Activated CD8-positive, alpha-beta T cell treated with anti-CD3 and anti-CD28 coated beads, Interleukin-2, amount 10 ng/mL, durations not matched to agents 7 days and 5 days (primary cell): ENCODE measurements around the gene CTXND1. TPM values are rescaled to one million over a fixed set of nuclear protein-coding genes. Genes with fewer than 3 reads are reported as not detected.
"Not testable (repeated sequence)": the region's sequence is repeated elsewhere in the genome, so short reads cannot be mapped to it uniquely, and the experiment has no call there.

Experiments used
- ATAC-seq: fragments of 150-1000 bp; cut with Tn5 transposase; one replicate; pipeline ENCODE4 v1.10.0; 2021; ENCODE audit warnings: moderate library complexity
- CTCF ChIA-PET: fragments of 350-600 bp; sonication (Branson Sonifier 250); formaldehyde crosslinking; loops from one replicate; lab custom pipeline; 2021; ENCODE audit warnings: antibody characterized with exemption; lab: Charles Lee
- POLR2A ChIA-PET: fragments of 350-600 bp; sonication (Branson Sonifier 250); formaldehyde crosslinking; loops from one replicate; lab custom pipeline; 2021; ENCODE audit warnings: antibody characterized with exemption; lab: Charles Lee
- DNase-seq: peaks from one replicate; pipeline ENCODE4 v3.0.0-alpha.2; 2020
- H3K27ac Mint-ChIP-seq: one replicate; pipeline ENCODE4 v1.8.0; 2021; ENCODE audit warnings: mild to moderate bottlenecking, mixed read lengths
- H3K27me3 Mint-ChIP-seq: one replicate; pipeline ENCODE4 v1.8.0; 2021; ENCODE audit warnings: low read depth, mixed read lengths
- H3K36me3 Mint-ChIP-seq: one replicate; pipeline ENCODE4 v1.8.0; 2021; ENCODE audit warnings: low read depth, mixed read lengths
- H3K4me1 Mint-ChIP-seq: one replicate; pipeline ENCODE4 v1.8.0; 2021; ENCODE audit warnings: low read depth, mixed read lengths
- H3K4me3 Mint-ChIP-seq: one replicate; pipeline ENCODE4 v1.8.0; 2021; ENCODE audit warnings: mild to moderate bottlenecking, mixed read lengths
- H3K9me3 Mint-ChIP-seq: one replicate; pipeline ENCODE4 v1.8.0; 2022; ENCODE audit warnings: mixed read lengths; ENCODE audit not compliant: insufficient read depth
- total RNA-seq, 2 experiments: library from RNA; stranded (reverse); gene quantifications; one replicate each; pipeline ENCODE4 v1.2.3, GENCODE V29; 2021

CTXND1 gene
- not detected for total RNA-seq

GRCh38 chr15:80252121-80252518, at the start of gene CTXND1:
Gene CTXND1, minus strand, starts transcription at chr15:80252213. Its CDS starts 50,264 bp downstream, at chr15:80201949.
- ATAC-seq (peak; percentile 36), DNase-seq (no peak)
- Mint-ChIP-seq H3K4me3 (no peak within 1 kb of the TSS), H3K36me3 (no peaks in the 10 kb centered on the region), H3K4me1 (peaks cover 5% of the 10 kb centered on the region), H3K27me3 (peaks cover 58% of the 10 kb centered on the region), H3K27ac (no peak within 1 kb of the TSS), H3K9me3 (no peaks in the 10 kb centered on the region)
- POLR2A ChIA-PET = no interaction called here
- CTCF ChIA-PET = no interaction called here

GRCh38 chr15:80301472-80301871, 49.5 kb upstream of the CTXND1 start:
- H3K4me1 Mint-ChIP-seq = no peaks in the 10 kb centered on the region
- H3K9me3 Mint-ChIP-seq = no peaks in the 10 kb centered on the region
- no peak overlapping the region for H3K27ac Mint-ChIP-seq
- DNase-seq = no peak
- H3K36me3 Mint-ChIP-seq = no peaks in the 10 kb centered on the region
- H3K4me3 Mint-ChIP-seq = no peak overlapping the region
- ChIA-PET CTCF (no interaction called here), POLR2A (no interaction called here)
- peaks cover 15% of the 10 kb centered on the region for H3K27me3 Mint-ChIP-seq
- no peak for ATAC-seq

GRCh38 chr15:80295777-80296176, 43.8 kb upstream of the CTXND1 start:
- ATAC-seq, H3K27ac Mint-ChIP-seq, H3K4me1 Mint-ChIP-seq, CTCF ChIA-PET, H3K4me3 Mint-ChIP-seq, H3K9me3 Mint-ChIP-seq, H3K36me3 Mint-ChIP-seq, POLR2A ChIA-PET, H3K27me3 Mint-ChIP-seq, DNase-seq: not testable (repeated sequence)

- no peak overlapping the region for H3K27ac Mint-ChIP-seq
- H3K4me3 Mint-ChIP-seq = no peak overlapping the region
- H3K36me3 Mint-ChIP-seq = no peaks in the 10 kb centered on the region
- H3K4me1 Mint-ChIP-seq = no peaks in the 10 kb centered on the region
- H3K9me3 Mint-ChIP-seq = no peaks in the 10 kb centered on the region
- ChIA-PET CTCF (no interaction called here), POLR2A (no interaction called here)
- no peak for DNase-seq
- H3K27me3 Mint-ChIP-seq = peaks cover 9% of the 10 kb centered on the region
- ATAC-seq = no peak
These were observed 40.1 kb upstream of the CTXND1 start for GRCh38 chr15:80292079-80292478.

GRCh38 chr15:80290891-80291290, 38.9 kb upstream of the CTXND1 start:
- H3K27me3 Mint-ChIP-seq = peaks cover 12% of the 10 kb centered on the region
- CTCF ChIA-PET, POLR2A ChIA-PET, H3K9me3 Mint-ChIP-seq, H3K36me3 Mint-ChIP-seq, ATAC-seq, H3K27ac Mint-ChIP-seq, H3K4me3 Mint-ChIP-seq, H3K4me1 Mint-ChIP-seq: not testable (repeated sequence)
- peak; percentile 4 for DNase-seq

GRCh38 chr15:80289528-80290495, 37.8 kb upstream of the CTXND1 start:
- Mint-ChIP-seq H3K27ac (no peak overlapping the region), H3K4me3 (no peak overlapping the region), H3K36me3 (no peaks in the 10 kb centered on the region), H3K4me1 (no peaks in the 10 kb centered on the region), H3K27me3 (peaks cover 12% of the 10 kb centered on the region), H3K9me3 (no peaks in the 10 kb centered on the region)
- peak; percentile 4 for DNase-seq
- ATAC-seq = no peak
- ChIA-PET POLR2A (no interaction called here), CTCF (no interaction called here)

- H3K27ac Mint-ChIP-seq = no peak overlapping the region
- ATAC-seq (no peak), DNase-seq (no peak)
- H3K27me3 Mint-ChIP-seq = peaks cover 12% of the 10 kb centered on the region
- ChIA-PET POLR2A (no interaction called here), CTCF (no interaction called here)
- H3K36me3 Mint-ChIP-seq = no peaks in the 10 kb centered on the region
- no peaks in the 10 kb centered on the region for H3K9me3 Mint-ChIP-seq
- H3K4me3 Mint-ChIP-seq = no peak overlapping the region
- no peaks in the 10 kb centered on the region for H3K4me1 Mint-ChIP-seq
These were observed 36.1 kb upstream of the CTXND1 start for GRCh38 chr15:80288131-80288530.

GRCh38 chr15:80286055-80286454, 34.0 kb upstream of the CTXND1 start:
- H3K9me3 Mint-ChIP-seq = no peaks in the 10 kb centered on the region
- no peaks in the 10 kb centered on the region for H3K4me1 Mint-ChIP-seq
- no peak overlapping the region for H3K27ac Mint-ChIP-seq
- DNase-seq (no peak), ATAC-seq (no peak)
- CTCF ChIA-PET = no interaction called here
- H3K4me3 Mint-ChIP-seq = no peak overlapping the region
- no peaks in the 10 kb centered on the region for H3K36me3 Mint-ChIP-seq
- peaks cover 9% of the 10 kb centered on the region for H3K27me3 Mint-ChIP-seq
- POLR2A ChIA-PET = no interaction called here

GRCh38 chr15:80285379-80285778, 33.4 kb upstream of the CTXND1 start:
- Mint-ChIP-seq H3K27me3 (peaks cover 9% of the 10 kb centered on the region), H3K27ac (no peak overlapping the region), H3K9me3 (no peaks in the 10 kb centered on the region), H3K4me1 (no peaks in the 10 kb centered on the region), H3K4me3 (no peak overlapping the region), H3K36me3 (no peaks in the 10 kb centered on the region)
- ChIA-PET POLR2A (no interaction called here), CTCF (no interaction called here)
- DNase-seq = no peak
- no peak for ATAC-seq

GRCh38 chr15:80283531-80283930, 31.5 kb upstream of the CTXND1 start:
- no peak for DNase-seq
- H3K36me3 Mint-ChIP-seq = no peaks in the 10 kb centered on the region
- CTCF ChIA-PET = no interaction called here
- H3K27me3 Mint-ChIP-seq = peaks cover 5% of the 10 kb centered on the region
- no peak for ATAC-seq
- H3K27ac Mint-ChIP-seq = no peak overlapping the region
- H3K4me3 Mint-ChIP-seq = no peak overlapping the region
- POLR2A ChIA-PET = no interaction called here
- H3K4me1 Mint-ChIP-seq = no peaks in the 10 kb centered on the region
- no peaks in the 10 kb centered on the region for H3K9me3 Mint-ChIP-seq

- H3K36me3 Mint-ChIP-seq = no peaks in the 10 kb centered on the region
- ATAC-seq (no peak), DNase-seq (no peak)
- no peak overlapping the region for H3K4me3 Mint-ChIP-seq
- ChIA-PET POLR2A (no interaction called here), CTCF (no interaction called here)
- no peaks in the 10 kb centered on the region for H3K9me3 Mint-ChIP-seq
- H3K27me3 Mint-ChIP-seq = peaks cover 2% of the 10 kb centered on the region
- H3K27ac Mint-ChIP-seq = no peak overlapping the region
- H3K4me1 Mint-ChIP-seq = no peaks in the 10 kb centered on the region
These were observed 25.1 kb upstream of the CTXND1 start for GRCh38 chr15:80277147-80277546.

- Mint-ChIP-seq H3K27ac (no peak overlapping the region), H3K9me3 (no peaks in the 10 kb centered on the region), H3K4me1 (no peaks in the 10 kb centered on the region), H3K36me3 (no peaks in the 10 kb centered on the region), H3K4me3 (no peak overlapping the region), H3K27me3 (peaks cover 2% of the 10 kb centered on the region)
- ChIA-PET CTCF (no interaction called here), POLR2A (no interaction called here)
- DNase-seq (no peak), ATAC-seq (no peak)
These were observed 23.9 kb upstream of the CTXND1 start for GRCh38 chr15:80275961-80276360.
